A549 treated with CpdA at 1 μM for 4 hours (cell line): ENCODE data around the gene INHBB. TPM values are rescaled to one million over a fixed set of nuclear protein-coding genes. Genes with fewer than 3 reads are reported as not detected.

ENCODE experiments used
- total RNA-seq: library from RNA; stranded (reverse); fragments of 200-300 nt; extraction: Qiagen RNA extraction; gene quantifications from 5 replicates; pipeline ENCODE4 v1.2.3, GENCODE V29; 2022; ENCODE audit warnings: low read depth

The INHBB gene
- total RNA-seq, result 11.5 to 19.8 TPM (median 13.6 TPM) in 5 replicates

DNA sequence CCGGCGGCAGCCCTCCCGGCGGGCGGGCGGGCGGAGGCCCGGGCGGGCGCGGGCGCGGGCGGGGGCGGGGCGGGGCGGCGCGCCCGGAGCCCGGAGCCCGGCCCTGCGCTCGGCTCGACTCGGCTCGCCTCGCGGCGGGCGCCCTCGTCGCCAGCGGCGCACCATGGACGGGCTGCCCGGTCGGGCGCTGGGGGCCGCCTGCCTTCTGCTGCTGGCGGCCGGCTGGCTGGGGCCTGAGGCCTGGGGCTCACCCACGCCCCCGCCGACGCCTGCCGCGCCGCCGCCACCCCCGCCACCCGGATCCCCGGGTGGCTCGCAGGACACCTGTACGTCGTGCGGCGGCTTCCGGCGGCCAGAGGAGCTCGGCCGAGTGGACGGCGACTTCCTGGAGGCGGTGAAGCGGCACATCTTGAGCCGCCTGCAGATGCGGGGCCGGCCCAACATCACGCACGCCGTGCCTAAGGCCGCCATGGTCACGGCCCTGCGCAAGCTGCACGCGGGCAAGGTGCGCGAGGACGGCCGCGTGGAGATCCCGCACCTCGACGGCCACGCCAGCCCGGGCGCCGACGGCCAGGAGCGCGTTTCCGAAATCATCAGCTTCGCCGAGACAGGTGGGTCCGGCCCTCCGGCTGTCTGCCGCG lies at the start of gene INHBB:
TSS of gene INHBB (plus strand) at position 111 of the 641 bp plus-strand sequence. CDS start at position 164, 53 bp downstream.

Other genes with a start within 250 kb of the INHBB start
- 45.1 to 55.1 TPM (median 50.6 TPM) in 5 replicates for gene TMEM185B, start 122.7 kb upstream of the INHBB start, total RNA-seq
- gene RALB, start 93.3 kb upstream of the INHBB start, total RNA-seq, result 66.4 to 88.4 TPM (median 75.3 TPM) in 5 replicates